ENCODE results near the gene SDS.

SDS gene

GRCh38 chr12:113401066-113402000 is 2.4 kb downstream of the SDS start:
- DNase-seq (ENCODE audit: low spot score in 2 of 2) = no peak
- no peak overlapping the region for H3K27ac Mint-ChIP-seq (ENCODE audit: low read depth)
- no peak overlapping the region for H3K4me3 Mint-ChIP-seq
- ATAC-seq (replicated peaks; ENCODE audit: extremely low read depth, poor library complexity, severe bottlenecking) = no peak
- H3K9me3 Mint-ChIP-seq = no peaks in the 10 kb centered on the region
- no peaks in the 10 kb centered on the region for H3K36me3 Mint-ChIP-seq (ENCODE audit: insufficient read depth)
- no peaks in the 10 kb centered on the region for H3K4me1 Mint-ChIP-seq
- peaks cover 30% of the 10 kb centered on the region for H3K27me3 Mint-ChIP-seq

DNA sequence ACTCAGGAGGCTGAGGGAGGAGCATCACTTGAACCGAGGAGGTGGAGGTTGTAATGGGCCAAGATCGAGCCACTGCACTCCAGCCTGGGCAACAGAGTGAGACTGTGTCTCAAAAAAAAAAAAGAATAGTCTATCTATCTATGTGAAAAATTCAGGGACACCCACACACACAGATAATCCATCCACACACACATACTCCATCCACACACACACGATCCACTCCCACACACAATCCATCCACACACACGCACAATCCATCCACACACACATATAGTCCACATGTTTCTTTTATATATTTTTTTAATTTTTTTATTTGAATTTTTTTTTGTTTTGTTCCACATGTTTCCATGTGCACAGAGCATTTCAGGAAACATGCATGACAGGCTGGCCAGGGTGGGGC is 3.3 kb downstream of the SDS start:
- no peak overlapping the region for H3K27ac Mint-ChIP-seq (ENCODE audit: low read depth)
- no peaks in the 10 kb centered on the region for H3K4me1 Mint-ChIP-seq
- no peaks in the 10 kb centered on the region for H3K9me3 Mint-ChIP-seq
- H3K36me3 Mint-ChIP-seq (ENCODE audit: insufficient read depth) = no peaks in the 10 kb centered on the region
- no peak for ATAC-seq (replicated peaks; ENCODE audit: extremely low read depth, poor library complexity, severe bottlenecking)
- DNase-seq (ENCODE audit: low spot score in 2 of 2) = no peak
- H3K4me3 Mint-ChIP-seq = no peak overlapping the region
- peaks cover 28% of the 10 kb centered on the region for H3K27me3 Mint-ChIP-seq

GRCh38 chr12:113399490-113399889 is 4.2 kb downstream of the SDS start:
- H3K27ac Mint-ChIP-seq (ENCODE audit: low read depth) = no peak overlapping the region
- no peak for DNase-seq (ENCODE audit: low spot score in 2 of 2)
- H3K4me3 Mint-ChIP-seq = no peak overlapping the region
- no peak for ATAC-seq (replicated peaks; ENCODE audit: extremely low read depth, poor library complexity, severe bottlenecking)
- H3K4me1 Mint-ChIP-seq = no peaks in the 10 kb centered on the region
- H3K9me3 Mint-ChIP-seq = no peaks in the 10 kb centered on the region
- H3K36me3 Mint-ChIP-seq (ENCODE audit: insufficient read depth) = no peaks in the 10 kb centered on the region
- H3K27me3 Mint-ChIP-seq = peaks cover 19% of the 10 kb centered on the region

DNA sequence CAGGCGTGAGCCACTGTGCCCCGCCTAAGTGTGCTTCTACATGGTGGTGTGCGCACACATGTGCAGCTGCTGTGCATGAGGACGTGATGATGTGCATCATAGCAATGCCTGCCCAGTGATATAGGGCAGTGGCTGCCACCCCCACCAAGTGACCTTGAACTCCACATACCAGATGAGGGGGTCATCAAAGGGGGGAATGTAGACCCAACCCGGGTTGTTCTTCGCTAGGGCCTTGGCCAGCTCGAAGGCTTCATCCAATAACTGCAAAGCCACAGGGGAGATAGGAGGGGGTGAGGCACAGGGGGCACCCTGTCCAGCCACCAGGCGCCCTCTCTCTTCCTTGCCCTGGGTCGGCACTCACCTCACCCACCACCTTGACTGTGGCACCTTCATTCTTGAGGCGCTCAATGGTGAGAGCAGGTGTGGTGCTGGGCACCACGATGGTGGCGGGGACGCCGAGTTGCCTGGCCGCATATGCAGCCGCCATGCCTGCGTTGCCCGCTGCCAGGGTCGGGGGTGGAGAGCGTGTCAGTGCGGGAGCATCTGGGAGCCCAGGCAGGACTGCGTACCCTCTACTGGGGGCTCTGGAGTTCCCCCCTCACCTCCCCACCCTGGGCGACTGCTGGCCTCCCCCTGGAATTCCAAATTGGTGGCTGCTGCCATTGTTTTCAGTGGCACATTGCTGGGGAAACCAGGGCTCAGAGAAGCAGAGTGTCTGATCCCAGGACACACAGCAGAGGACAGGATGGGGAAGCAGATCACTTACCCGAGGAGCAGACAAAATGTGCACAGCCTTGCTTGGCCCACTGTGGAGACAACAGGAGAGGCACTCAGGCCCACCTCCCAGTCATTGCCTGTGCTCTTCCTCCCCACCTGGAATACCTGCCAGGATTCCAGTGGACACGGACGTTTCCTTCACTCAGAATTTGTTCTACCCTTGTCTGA is 5.1 kb downstream of the SDS start:
- Mint-ChIP-seq H3K36me3 (ENCODE audit: insufficient read depth) (peaks cover under 1% of the 10 kb centered on the region), H3K27ac (ENCODE audit: low read depth) (no peak overlapping the region), H3K27me3 (peaks cover 13% of the 10 kb centered on the region), H3K9me3 (no peaks in the 10 kb centered on the region), H3K4me3 (no peak overlapping the region), H3K4me1 (no peaks in the 10 kb centered on the region)
- DNase-seq (ENCODE audit: low spot score in 2 of 2) (no peak), ATAC-seq (replicated peaks; ENCODE audit: extremely low read depth, poor library complexity, severe bottlenecking) (no peak)

- Mint-ChIP-seq H3K4me1 (no peaks in the 10 kb centered on the region), H3K4me3 (no peak overlapping the region), H3K36me3 (ENCODE audit: insufficient read depth) (peaks cover 2% of the 10 kb centered on the region), H3K9me3 (no peaks in the 10 kb centered on the region), H3K27me3 (peaks cover 13% of the 10 kb centered on the region), H3K27ac (ENCODE audit: low read depth) (no peak overlapping the region)
- ATAC-seq (replicated peaks; ENCODE audit: extremely low read depth, poor library complexity, severe bottlenecking) = no peak
- no peak for DNase-seq (ENCODE audit: low spot score in 2 of 2)
Measured at GRCh38 chr12:113397497-113398197, 6.0 kb downstream of the SDS start.

GRCh38 chr12:113396828-113397496 is 6.7 kb downstream of the SDS start:
- Mint-ChIP-seq H3K27me3 (peaks cover 13% of the 10 kb centered on the region), H3K36me3 (ENCODE audit: insufficient read depth) (peaks cover 2% of the 10 kb centered on the region), H3K4me3 (no peak overlapping the region), H3K4me1 (no peaks in the 10 kb centered on the region), H3K27ac (ENCODE audit: low read depth) (no peak overlapping the region), H3K9me3 (no peaks in the 10 kb centered on the region)
- DNase-seq (ENCODE audit: low spot score in 2 of 2) (no peak), ATAC-seq (replicated peaks; ENCODE audit: extremely low read depth, poor library complexity, severe bottlenecking) (no peak)

DNA sequence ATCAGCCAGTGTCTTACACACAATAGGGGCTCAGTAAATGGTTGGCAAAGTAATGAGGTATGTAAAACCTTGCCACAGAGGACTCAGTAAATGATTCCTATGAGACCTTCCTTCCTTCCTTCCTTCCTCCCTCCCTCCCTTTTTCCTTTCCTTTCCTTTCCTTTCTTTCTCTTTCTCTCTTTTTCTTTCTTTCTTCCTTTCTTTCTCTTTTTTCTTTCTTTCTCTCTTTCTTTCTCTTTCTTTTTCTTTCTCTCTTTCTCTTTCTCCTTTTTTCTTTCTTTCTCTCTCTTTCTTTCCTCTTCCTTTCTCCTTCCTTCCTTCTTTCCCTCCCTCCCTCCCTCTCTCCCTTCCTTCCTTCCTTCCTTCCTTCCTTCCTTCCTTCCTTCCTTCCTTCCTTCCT is 7.5 kb downstream of the SDS start:
- DNase-seq (ENCODE audit: low spot score in 2 of 2) (no peak), ATAC-seq (replicated peaks; ENCODE audit: extremely low read depth, poor library complexity, severe bottlenecking) (no peak)
- Mint-ChIP-seq H3K4me1 (no peaks in the 10 kb centered on the region), H3K4me3 (no peak overlapping the region), H3K9me3 (no peaks in the 10 kb centered on the region), H3K27ac (ENCODE audit: low read depth) (no peak overlapping the region), H3K27me3 (peaks cover 13% of the 10 kb centered on the region), H3K36me3 (ENCODE audit: insufficient read depth) (peaks cover 2% of the 10 kb centered on the region)

DNA sequence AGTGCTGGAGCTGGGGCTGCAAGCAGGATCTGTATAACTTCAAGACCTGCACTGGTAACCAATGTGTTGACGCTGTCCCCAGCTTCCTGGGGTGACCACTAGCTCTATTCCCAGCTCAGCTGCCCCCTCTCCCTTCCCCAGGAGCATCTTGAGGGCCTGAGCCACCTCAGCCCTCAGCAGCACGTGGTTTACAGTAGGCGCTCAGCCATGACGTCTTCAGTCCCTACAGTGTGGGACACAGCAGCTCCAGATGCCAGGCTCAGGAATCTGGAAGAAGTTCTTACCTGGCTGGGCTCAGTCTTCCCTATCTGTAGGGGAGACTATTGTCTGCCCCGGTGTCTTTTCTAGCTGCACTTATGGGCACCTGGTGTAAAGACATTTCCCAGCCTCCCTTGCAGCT is 8.6 kb downstream of the SDS start:
- Mint-ChIP-seq H3K27ac (ENCODE audit: low read depth) (no peak overlapping the region), H3K27me3 (peaks cover 12% of the 10 kb centered on the region), H3K36me3 (ENCODE audit: insufficient read depth) (peaks cover 2% of the 10 kb centered on the region), H3K4me1 (no peaks in the 10 kb centered on the region), H3K4me3 (no peak overlapping the region), H3K9me3 (no peaks in the 10 kb centered on the region)
- ATAC-seq (replicated peaks; ENCODE audit: extremely low read depth, poor library complexity, severe bottlenecking) = no peak
- no peak for DNase-seq (ENCODE audit: low spot score in 2 of 2)

GRCh38 chr12:113393749-113394148 is 9.9 kb downstream of the SDS start:
- Mint-ChIP-seq H3K4me1 (no peaks in the 10 kb centered on the region), H3K27ac (ENCODE audit: low read depth) (peak overlapping the region; percentile 16), H3K9me3 (no peaks in the 10 kb centered on the region), H3K4me3 (no peak overlapping the region), H3K36me3 (ENCODE audit: insufficient read depth) (peaks cover 5% of the 10 kb centered on the region), H3K27me3 (no peaks in the 10 kb centered on the region)
- no peak for ATAC-seq (replicated peaks; ENCODE audit: extremely low read depth, poor library complexity, severe bottlenecking)
- no peak for DNase-seq (ENCODE audit: low spot score in 2 of 2)

DNA sequence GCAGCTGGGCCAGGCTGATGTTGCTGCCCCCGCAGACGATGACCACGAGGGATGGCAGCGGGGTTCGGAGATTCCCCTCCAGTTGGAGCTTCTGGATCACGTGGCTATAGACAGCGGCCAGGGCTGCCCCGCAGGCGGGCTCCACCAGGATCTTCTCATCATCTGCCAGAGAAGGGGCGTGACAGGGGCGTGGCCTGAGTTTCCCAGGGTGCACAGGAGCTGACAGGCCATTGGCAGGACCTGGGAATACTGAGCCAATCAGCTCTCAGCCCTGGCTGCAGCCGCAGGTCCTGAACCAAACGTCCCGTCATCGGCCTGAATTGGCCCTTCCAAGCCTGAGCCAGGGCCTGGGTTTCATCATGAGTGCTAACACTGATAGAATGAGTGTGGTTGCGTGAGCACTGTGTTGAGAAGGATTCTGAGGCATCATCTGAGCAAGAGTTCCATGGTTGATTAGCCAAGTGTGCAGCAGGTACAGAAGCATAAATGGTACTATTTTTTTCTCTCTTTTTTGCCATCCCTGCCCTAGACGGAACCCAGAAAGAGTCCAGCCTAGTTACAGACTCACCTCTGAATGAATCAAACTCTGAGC is 10.6 kb downstream of the SDS start:
- H3K27ac Mint-ChIP-seq (ENCODE audit: low read depth) = peak overlapping the region; percentile 16
- no peaks in the 10 kb centered on the region for H3K9me3 Mint-ChIP-seq
- DNase-seq (ENCODE audit: low spot score in 2 of 2) = no peak
- H3K27me3 Mint-ChIP-seq = no peaks in the 10 kb centered on the region
- peaks cover 5% of the 10 kb centered on the region for H3K36me3 Mint-ChIP-seq (ENCODE audit: insufficient read depth)
- no peaks in the 10 kb centered on the region for H3K4me1 Mint-ChIP-seq
- no peak for ATAC-seq (replicated peaks; ENCODE audit: extremely low read depth, poor library complexity, severe bottlenecking)
- no peak overlapping the region for H3K4me3 Mint-ChIP-seq

DNA sequence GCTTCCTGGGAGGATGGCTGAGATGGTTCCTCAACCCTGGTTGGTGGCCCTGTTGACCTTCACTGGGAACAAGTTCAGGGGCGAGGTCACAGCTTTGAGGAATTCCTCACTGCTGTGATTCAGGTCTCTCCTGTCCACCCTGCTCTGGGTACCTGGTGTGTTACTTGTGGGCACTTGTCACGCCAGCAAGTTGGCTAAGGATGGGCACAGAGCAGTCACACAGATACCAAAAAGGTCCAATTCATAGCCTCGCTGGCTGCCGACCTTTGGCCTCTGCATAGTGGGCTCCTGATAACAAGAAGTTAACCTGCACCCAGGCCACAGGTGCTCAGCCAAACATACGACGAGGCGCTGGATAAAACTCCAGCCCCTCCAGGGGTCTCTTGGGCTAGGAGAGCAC is 11.2 kb downstream of the SDS start:
- Mint-ChIP-seq H3K4me3 (no peak overlapping the region), H3K27ac (ENCODE audit: low read depth) (no peak overlapping the region), H3K27me3 (no peaks in the 10 kb centered on the region), H3K9me3 (no peaks in the 10 kb centered on the region), H3K36me3 (ENCODE audit: insufficient read depth) (peaks cover 8% of the 10 kb centered on the region), H3K4me1 (no peaks in the 10 kb centered on the region)
- DNase-seq (ENCODE audit: low spot score in 2 of 2) (no peak), ATAC-seq (replicated peaks; ENCODE audit: extremely low read depth, poor library complexity, severe bottlenecking) (no peak)

Data from central memory CD8-positive, alpha-beta T cell (primary cell).